ENCODE results near the gene EVC2.

GRCh38 chr4:5631352-5632065 is 76.8 kb downstream of the EVC2 start:
- TF ChIP-seq CTCF (IDR thresholded peaks at IDR 0.05) (no peak), ZFX (IDR thresholded peaks at IDR 0.05; ENCODE audit: borderline replicate concordance) (no peak)

Measured in 22Rv1 (cell line).